ENCODE results near the gene ATP11A. TPM values are rescaled to one million over a fixed set of nuclear protein-coding genes. Genes with fewer than 3 reads are reported as not detected.

ATP11A gene
- total RNA-seq, 6 experiments from 2014 or later = 24.3 to 57.4 (median 33.1) TPM

- intact Hi-C loops (cut with DNase I) = loop anchor here (10.0 kb wide), 1 partner anchor 233 kb away; no protein-coding TSS in a partner anchor
- H3K27ac ChIP-seq = no peak overlapping the region
- H3K27me3 ChIP-seq = no peaks in the 10 kb centered on the region
- WGBS (ENCODE audit: insufficient coverage, low coverage, low lambda C conversion rate, missing lambda C conversion rate) = 100% methylated on average over 1 of the region's 11 CpGs
- ATAC-seq = no peak
- peaks cover 0 to 28% (median 3%) of the 10 kb centered on the region in 4 donors for H3K36me3 ChIP-seq
- TF ChIP-seq CTCF (IDR thresholded peaks at IDR 0.05) (no peak), POLR2A (IDR thresholded peaks at IDR 0.05) (no peak)
- H3K9me3 ChIP-seq = no peaks in the 10 kb centered on the region
- H3K4me1 ChIP-seq = no peaks in the 10 kb centered on the region
- peak in 1 of 3 donors; percentile 43 for DNase-seq
- no peak overlapping the region for H3K4me3 ChIP-seq
Measured at GRCh38 chr13:112877539-112877938, 187.7 kb downstream of the ATP11A start.

- WGBS (ENCODE audit: insufficient coverage, low coverage, low lambda C conversion rate, missing lambda C conversion rate) = 83% methylated on average over 12 of the region's 28 CpGs
- no peak for ATAC-seq
- intact Hi-C loops (cut with DNase I) = loop anchor here (10.0 kb wide), 1 partner anchor 233 kb away; no protein-coding TSS in a partner anchor
- peak in 2 of 3 donors; percentile 9 to 37 for DNase-seq
- H3K4me1 ChIP-seq = no peaks in the 10 kb centered on the region
- TF ChIP-seq POLR2A (IDR thresholded peaks at IDR 0.05) (no peak), CTCF (IDR thresholded peaks at IDR 0.05) (no peak)
- no peaks in the 10 kb centered on the region for H3K9me3 ChIP-seq
- no peak overlapping the region for H3K27ac ChIP-seq
- peaks cover 0 to 28% (median 3%) of the 10 kb centered on the region in 4 donors for H3K36me3 ChIP-seq
- H3K27me3 ChIP-seq = no peaks in the 10 kb centered on the region
- H3K4me3 ChIP-seq = no peak overlapping the region
Measured at GRCh38 chr13:112877976-112878955, 188.4 kb downstream of the ATP11A start.

- WGBS (ENCODE audit: insufficient coverage, low coverage, low lambda C conversion rate, missing lambda C conversion rate) = 85% methylated on average over 12 of the region's 20 CpGs
- intact Hi-C loops (cut with DNase I) = loop anchor here (10.0 kb wide), 1 partner anchor 235 kb away; no protein-coding TSS in a partner anchor
- H3K27ac ChIP-seq = no peak overlapping the region
- no peaks in the 10 kb centered on the region for H3K27me3 ChIP-seq
- H3K4me3 ChIP-seq = no peak overlapping the region
- no peak for TF ChIP-seq POLR2A (IDR thresholded peaks at IDR 0.05)
- no peak for TF ChIP-seq CTCF (IDR thresholded peaks at IDR 0.05)
- DNase-seq (peak in 2 of 3 donors; percentile 16 to 37), ATAC-seq (no peak)
- H3K36me3 ChIP-seq = peaks cover 0 to 28% (median 3%) of the 10 kb centered on the region in 4 donors
- H3K4me1 ChIP-seq = no peaks in the 10 kb centered on the region
- H3K9me3 ChIP-seq = no peaks in the 10 kb centered on the region
Measured at GRCh38 chr13:112879283-112879833, 189.5 kb downstream of the ATP11A start.

GRCh38 chr13:112880221-112880641 is 190.4 kb downstream of the ATP11A start:
- no peaks in the 10 kb centered on the region for H3K4me1 ChIP-seq
- no peaks in the 10 kb centered on the region for H3K9me3 ChIP-seq
- ATAC-seq (no peak), DNase-seq (peak in 1 of 3 donors; percentile 27)
- no peak for TF ChIP-seq POLR2A (IDR thresholded peaks at IDR 0.05)
- no peaks in the 10 kb centered on the region for H3K27me3 ChIP-seq
- H3K36me3 ChIP-seq = peaks cover 0 to 28% (median 3%) of the 10 kb centered on the region in 4 donors
- no peak overlapping the region for H3K4me3 ChIP-seq
- WGBS (ENCODE audit: insufficient coverage, low coverage, low lambda C conversion rate, missing lambda C conversion rate) = 97% methylated on average over 6 of the region's 22 CpGs
- no peak overlapping the region for H3K27ac ChIP-seq
- intact Hi-C loops (cut with DNase I) = no loop called here
